ENCODE results near the gene TBC1D7. TPM values are rescaled to one million over a fixed set of nuclear protein-coding genes. Genes with fewer than 3 reads are reported as not detected.

Gene TBC1D7
- total and polyA plus RNA-seq, 7 experiments from 2014 or later, result 11.7 to 34.6 (median 16.9) TPM

GRCh38 chr6:13368079-13368730 is 39.9 kb upstream of the TBC1D7 start:
- ChIA-PET POLR2A (no interaction called here), CTCF (interaction anchor here (0.7 kb wide), 1 partner anchor 41 kb away, joined by 3 read pairs; no protein-coding TSS in a partner anchor)
- H3K27me3 Mint-ChIP-seq, result no peaks in the 10 kb centered on the region
- H3K36me3 ChIP-seq (ENCODE audit: control insufficient read depth in 2 of 3, insufficient read depth in 3 of 3, low read length in 3 of 3), result no peaks in the 10 kb centered on the region
- no peaks in the 10 kb centered on the region for H3K9me3 Mint-ChIP-seq
- H3K4me3 ChIP-seq (ENCODE audit: low read length), result no peak overlapping the region
- peaks cover 0 to 4% (median 0%) of the 10 kb centered on the region in 7 donors for H3K4me1 Mint-ChIP-seq
- peaks cover 0 to 3% (median 0%) of the 10 kb centered on the region in 5 donors for H3K36me3 Mint-ChIP-seq
- no peak overlapping the region for H3K27ac ChIP-seq (ENCODE audit: low read depth, low read length)
- H3K4me1 ChIP-seq (ENCODE audit: control insufficient read depth in 2 of 2, insufficient read depth in 2 of 2, low read length in 2 of 2), result no peaks in the 10 kb centered on the region
- ATAC-seq (no peak), DNase-seq (no peak)
- no peaks in the 10 kb centered on the region for H3K9me3 ChIP-seq (ENCODE audit: control insufficient read depth in 2 of 3, low read length in 3 of 3)
- no peaks in the 10 kb centered on the region for H3K27me3 ChIP-seq (ENCODE audit: control insufficient read depth in 2 of 2, insufficient read depth in 2 of 2, low read length in 2 of 2)
- no peak overlapping the region for H3K4me3 Mint-ChIP-seq
- intact Hi-C loops (cut with micrococcal nuclease), result no loop called here
- no peak overlapping the region for H3K27ac Mint-ChIP-seq

DNA sequence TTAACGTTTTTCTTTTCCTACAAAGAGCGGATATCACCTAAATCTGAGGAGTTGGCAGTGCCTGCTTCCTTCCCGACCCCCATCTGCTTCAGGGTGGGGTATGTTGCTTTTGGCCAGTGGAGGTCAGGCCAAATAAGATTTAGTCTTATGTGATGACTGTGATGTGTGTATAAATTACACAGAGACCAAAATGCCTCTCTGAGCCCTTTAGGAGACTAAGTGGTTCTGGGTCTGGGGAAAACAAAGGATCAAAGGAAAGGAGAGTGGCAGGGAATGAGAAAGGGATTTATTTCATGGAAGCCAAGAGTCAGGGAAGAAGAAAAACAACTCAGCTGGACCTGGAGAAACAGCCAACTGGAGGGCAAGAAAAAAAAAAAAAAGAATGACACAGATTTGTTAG is 39.1 kb upstream of the TBC1D7 start:
- Histone ChIP-seq H3K27me3 (ENCODE audit: control insufficient read depth in 2 of 2, insufficient read depth in 2 of 2, low read length in 2 of 2) (no peaks in the 10 kb centered on the region), H3K4me3 (ENCODE audit: low read length) (no peak overlapping the region), H3K36me3 (ENCODE audit: control insufficient read depth in 2 of 3, insufficient read depth in 3 of 3, low read length in 3 of 3) (no peaks in the 10 kb centered on the region), H3K4me1 (ENCODE audit: control insufficient read depth in 2 of 2, insufficient read depth in 2 of 2, low read length in 2 of 2) (no peaks in the 10 kb centered on the region), H3K9me3 (ENCODE audit: control insufficient read depth in 2 of 3, low read length in 3 of 3) (no peaks in the 10 kb centered on the region), H3K27ac (ENCODE audit: low read depth, low read length) (no peak overlapping the region)
- POLR2A ChIA-PET, result no interaction called here
- intact Hi-C loops (cut with micrococcal nuclease), result no loop called here
- H3K36me3 Mint-ChIP-seq, result peaks cover 0 to 3% (median 0%) of the 10 kb centered on the region in 5 donors
- no peak overlapping the region for H3K4me3 Mint-ChIP-seq
- H3K27ac Mint-ChIP-seq, result no peak overlapping the region
- no peaks in the 10 kb centered on the region for H3K27me3 Mint-ChIP-seq
- CTCF ChIA-PET, result no interaction called here
- DNase-seq, result no peak
- H3K9me3 Mint-ChIP-seq, result no peaks in the 10 kb centered on the region
- ATAC-seq, result no peak
- no peaks in the 10 kb centered on the region for H3K4me1 Mint-ChIP-seq

DNA sequence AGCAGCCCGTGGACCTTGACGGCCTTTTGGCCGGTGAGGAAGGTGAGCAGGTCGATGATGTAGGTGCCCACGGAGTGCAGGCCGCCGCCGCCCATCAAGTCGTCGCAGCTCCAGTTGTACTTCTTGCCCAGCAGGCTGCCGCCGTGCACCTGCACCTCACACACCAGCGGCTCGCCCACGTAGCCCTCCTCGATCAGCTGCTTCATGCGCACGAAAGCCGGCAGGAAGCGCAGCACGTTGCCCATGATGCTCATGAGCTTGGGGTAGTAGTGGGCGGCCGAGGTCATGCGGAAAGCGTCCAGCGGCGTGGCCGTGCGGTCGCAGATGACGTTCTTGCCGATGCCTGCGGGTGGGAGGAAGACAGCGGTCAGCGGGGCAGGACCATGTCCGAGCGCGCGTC is 37.0 kb upstream of the TBC1D7 start:
- no peak for DNase-seq
- no peaks in the 10 kb centered on the region for H3K27me3 Mint-ChIP-seq
- no peaks in the 10 kb centered on the region for H3K9me3 ChIP-seq (ENCODE audit: control insufficient read depth in 2 of 3, low read length in 3 of 3)
- H3K4me3 Mint-ChIP-seq, result no peak overlapping the region
- ChIA-PET POLR2A (no interaction called here), CTCF (interaction anchor here (0.5 kb wide), 1 partner anchor 34 kb away, joined by 4 read pairs; no protein-coding TSS in a partner anchor)
- ATAC-seq, result no peak
- intact Hi-C loops (cut with micrococcal nuclease), result no loop called here
- peaks cover 0 to 3% (median 0%) of the 10 kb centered on the region in 5 donors for H3K36me3 Mint-ChIP-seq
- H3K27ac Mint-ChIP-seq, result no peak overlapping the region
- no peaks in the 10 kb centered on the region for H3K9me3 Mint-ChIP-seq
- peaks cover 0 to 9% (median 0%) of the 10 kb centered on the region in 7 donors for H3K4me1 Mint-ChIP-seq
- no peak overlapping the region for H3K27ac ChIP-seq (ENCODE audit: low read depth, low read length)
- no peaks in the 10 kb centered on the region for H3K36me3 ChIP-seq (ENCODE audit: control insufficient read depth in 2 of 3, insufficient read depth in 3 of 3, low read length in 3 of 3)
- no peaks in the 10 kb centered on the region for H3K4me1 ChIP-seq (ENCODE audit: control insufficient read depth in 2 of 2, insufficient read depth in 2 of 2, low read length in 2 of 2)
- H3K27me3 ChIP-seq (ENCODE audit: control insufficient read depth in 2 of 2, insufficient read depth in 2 of 2, low read length in 2 of 2), result no peaks in the 10 kb centered on the region
- H3K4me3 ChIP-seq (ENCODE audit: low read length), result no peak overlapping the region

DNA sequence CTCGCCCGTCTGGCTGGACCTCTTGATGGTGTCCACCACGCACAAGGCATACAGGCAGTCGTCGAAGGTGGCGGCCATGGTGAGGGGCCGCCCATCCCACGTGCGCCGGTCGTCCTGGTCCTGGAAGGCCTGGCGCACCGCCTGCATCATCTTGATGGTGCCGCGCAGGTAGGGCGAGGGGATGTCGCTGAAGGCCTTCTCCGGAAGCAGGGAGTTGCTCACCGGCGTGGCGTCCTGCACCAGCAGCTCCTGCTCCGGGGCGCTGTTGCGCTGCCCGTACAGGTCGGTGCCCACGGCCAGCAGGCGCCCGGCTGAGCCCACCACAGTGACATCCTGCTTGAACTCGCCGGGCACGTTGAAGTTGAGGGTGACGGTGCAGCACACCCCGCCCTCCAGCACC is 36.5 kb upstream of the TBC1D7 start:
- no peak for DNase-seq
- no peaks in the 10 kb centered on the region for H3K36me3 ChIP-seq (ENCODE audit: control insufficient read depth in 2 of 3, insufficient read depth in 3 of 3, low read length in 3 of 3)
- no peak for ATAC-seq
- H3K4me1 ChIP-seq (ENCODE audit: control insufficient read depth in 2 of 2, insufficient read depth in 2 of 2, low read length in 2 of 2), result no peaks in the 10 kb centered on the region
- no peak overlapping the region for H3K4me3 ChIP-seq (ENCODE audit: low read length)
- no peak overlapping the region for H3K27ac ChIP-seq (ENCODE audit: low read depth, low read length)
- Mint-ChIP-seq H3K4me3 (no peak overlapping the region), H3K27ac (no peak overlapping the region), H3K27me3 (no peaks in the 10 kb centered on the region), H3K9me3 (no peaks in the 10 kb centered on the region), H3K4me1 (peaks cover 0 to 13% (median 0%) of the 10 kb centered on the region in 7 donors), H3K36me3 (peaks cover 0 to 3% (median 0%) of the 10 kb centered on the region in 5 donors)
- CTCF ChIA-PET, result no interaction called here
- intact Hi-C loops (cut with micrococcal nuclease), result no loop called here
- POLR2A ChIA-PET, result no interaction called here
- no peaks in the 10 kb centered on the region for H3K27me3 ChIP-seq (ENCODE audit: control insufficient read depth in 2 of 2, insufficient read depth in 2 of 2, low read length in 2 of 2)
- no peaks in the 10 kb centered on the region for H3K9me3 ChIP-seq (ENCODE audit: control insufficient read depth in 2 of 3, low read length in 3 of 3)

DNA sequence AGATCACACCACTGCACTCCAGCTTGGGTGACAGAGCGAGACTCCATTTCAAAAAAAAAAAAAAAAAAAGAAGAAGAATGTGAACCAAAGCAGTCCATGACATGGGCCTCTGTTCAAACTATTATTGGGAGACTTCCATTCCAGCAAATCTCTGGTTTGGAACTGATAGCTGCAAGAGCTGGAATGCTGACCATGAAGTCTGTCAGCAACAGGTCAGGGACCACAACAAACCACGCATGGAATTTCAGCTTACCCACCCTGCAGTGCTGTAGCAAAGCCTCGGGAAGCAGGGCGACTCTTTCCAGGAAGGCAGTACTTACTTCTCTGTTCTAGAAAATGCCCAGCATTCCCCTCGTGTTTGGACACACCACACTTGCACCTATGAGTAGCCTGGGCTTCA is 34.1 kb upstream of the TBC1D7 start:
- no peaks in the 10 kb centered on the region for H3K27me3 Mint-ChIP-seq
- POLR2A ChIA-PET, result no interaction called here

GRCh38 chr6:13360671-13361540 is 32.6 kb upstream of the TBC1D7 start:
- Histone ChIP-seq H3K36me3 (ENCODE audit: control insufficient read depth in 2 of 3, insufficient read depth in 3 of 3, low read length in 3 of 3) (no peaks in the 10 kb centered on the region), H3K4me3 (ENCODE audit: low read length) (no peak overlapping the region), H3K27me3 (ENCODE audit: control insufficient read depth in 2 of 2, insufficient read depth in 2 of 2, low read length in 2 of 2) (no peaks in the 10 kb centered on the region), H3K9me3 (ENCODE audit: control insufficient read depth in 2 of 3, low read length in 3 of 3) (no peaks in the 10 kb centered on the region), H3K4me1 (ENCODE audit: control insufficient read depth in 2 of 2, insufficient read depth in 2 of 2, low read length in 2 of 2) (peaks cover 13 to 15% of the 10 kb centered on the region in 2 donors), H3K27ac (ENCODE audit: low read depth, low read length) (no peak overlapping the region)
- H3K36me3 Mint-ChIP-seq, result peaks cover 0 to 6% (median 0%) of the 10 kb centered on the region in 5 donors
- H3K27ac Mint-ChIP-seq, result no peak overlapping the region
- intact Hi-C loops (cut with micrococcal nuclease), result no loop called here
- no peak overlapping the region for H3K4me3 Mint-ChIP-seq
- DNase-seq (no peak), ATAC-seq (no peak)
- H3K9me3 Mint-ChIP-seq, result no peaks in the 10 kb centered on the region
- no peaks in the 10 kb centered on the region for H3K27me3 Mint-ChIP-seq
- CTCF ChIA-PET, result no interaction called here
- POLR2A ChIA-PET, result interaction anchor here (0.8 to 1.0 kb wide), 2 partner anchors 33 to 110 kb away, joined by 3 read pairs; partner anchors contain the start of gene TBC1D7
- H3K4me1 Mint-ChIP-seq, result peaks cover 10 to 40% (median 17%) of the 10 kb centered on the region in 7 donors

More for the DNA sequence above, 34.1 kb upstream of the TBC1D7 start:
- Histone ChIP-seq H3K4me1 (ENCODE audit: control insufficient read depth in 2 of 2, insufficient read depth in 2 of 2, low read length in 2 of 2) (no peaks in the 10 kb centered on the region), H3K9me3 (ENCODE audit: control insufficient read depth in 2 of 3, low read length in 3 of 3) (no peaks in the 10 kb centered on the region), H3K4me3 (ENCODE audit: low read length) (no peak overlapping the region), H3K27ac (ENCODE audit: low read depth, low read length) (no peak overlapping the region), H3K27me3 (ENCODE audit: control insufficient read depth in 2 of 2, insufficient read depth in 2 of 2, low read length in 2 of 2) (no peaks in the 10 kb centered on the region), H3K36me3 (ENCODE audit: control insufficient read depth in 2 of 3, insufficient read depth in 3 of 3, low read length in 3 of 3) (no peaks in the 10 kb centered on the region)
- intact Hi-C loops (cut with micrococcal nuclease), result no loop called here
- H3K4me3 Mint-ChIP-seq, result no peak overlapping the region
- ATAC-seq (no peak), DNase-seq (no peak)
- H3K9me3 Mint-ChIP-seq, result no peaks in the 10 kb centered on the region
- H3K27ac Mint-ChIP-seq, result no peak overlapping the region
- peaks cover 0 to 5% (median 0%) of the 10 kb centered on the region in 5 donors for H3K36me3 Mint-ChIP-seq
- CTCF ChIA-PET, result no interaction called here
- peaks cover 0 to 25% (median 5%) of the 10 kb centered on the region in 7 donors for H3K4me1 Mint-ChIP-seq

All from naive thymus-derived CD4-positive, alpha-beta T cell (primary cell).